Karpas-422 (cell line): Measurements from ENCODE around the gene AKAP9. TPM values are rescaled to one million over a fixed set of nuclear protein-coding genes. Genes with fewer than 3 reads are reported as not detected.
"Not testable (repeated sequence)": the region's sequence is repeated elsewhere in the genome, so short reads cannot be mapped to it uniquely, and the experiment has no call there.

ENCODE experiments used
- DNase-seq: peaks from one replicate; pipeline ENCODE4 v3.0.0-alpha.2; 2015
- H2AFZ ChIP-seq: fragments of 200-600 bp; sonication (generic); 2 replicates; pipeline ENCODE4 v1.6.1; 2014; ENCODE audit warnings: antibody characterized with exemption, low read length, mixed read lengths
- H3K27ac ChIP-seq: fragments of 200-600 bp; sonication (generic); 2 replicates; pipeline ENCODE4 v1.5.1; 2014; ENCODE audit warnings: mild to moderate bottlenecking, low read length, moderate library complexity
- H3K27me3 ChIP-seq: fragments of 200-600 bp; sonication (generic); 2 replicates; pipeline ENCODE4 v1.6.1; 2014; ENCODE audit warnings: low read length, mixed read lengths
- H3K36me3 ChIP-seq: fragments of 200-600 bp; sonication (generic); 2 replicates; pipeline ENCODE4 v1.6.1; 2014; ENCODE audit warnings: low read length, mixed read lengths; ENCODE audit not compliant: insufficient read depth
- H3K4me1 ChIP-seq: fragments of 200-600 bp; sonication (generic); 2 replicates; pipeline ENCODE4 v1.6.1; 2014; ENCODE audit warnings: mild to moderate bottlenecking, low read length, mixed read lengths
- H3K4me2 ChIP-seq: fragments of 200-600 bp; sonication (generic); 2 replicates; pipeline ENCODE4 v1.6.1; 2014; ENCODE audit warnings: low read length, low read depth, mild to moderate bottlenecking; ENCODE audit not compliant: poor library complexity, severe bottlenecking
- H3K4me3 ChIP-seq: fragments of 200-600 bp; sonication (generic); 2 replicates; pipeline ENCODE4 v1.5.1; 2014; ENCODE audit warnings: mild to moderate bottlenecking, antibody characterized with exemption, low read length, mixed read lengths
- H3K79me2 ChIP-seq: fragments of 200-600 bp; sonication (generic); 2 replicates; pipeline ENCODE4 v1.6.1; 2014; ENCODE audit warnings: mild to moderate bottlenecking, low read length, mixed read lengths
- H3K9ac ChIP-seq: fragments of 200-600 bp; sonication (generic); 2 replicates; pipeline ENCODE4 v1.6.0; 2014; ENCODE audit warnings: low read length
- H3K9me2 ChIP-seq: fragments of 200-600 bp; sonication (generic), shearing (Covaris generic); replicated peaks from 2 replicates; pipeline ENCODE4 v1.6.0; 2014; ENCODE audit warnings: mild to moderate bottlenecking, low read length, moderate library complexity; ENCODE audit not compliant: insufficient read depth
- H3K9me3 ChIP-seq: fragments of 300-700, 200-600 bp; sonication (generic); 2 replicates; pipeline ENCODE4 v1.6.1; 2014; ENCODE audit warnings: low read length, mixed read lengths
- H4K20me1 ChIP-seq: fragments of 200-600 bp; sonication (generic); 2 replicates; pipeline ENCODE4 v1.6.1; 2014; ENCODE audit warnings: mild to moderate bottlenecking, antibody characterized with exemption, low read length, low read depth; ENCODE audit not compliant: insufficient read depth
- total RNA-seq: library from RNA; depleted of rRNA; stranded (reverse); fragments of >200 nt; shearing (Covaris generic); gene quantifications from 2 replicates; pipeline ENCODE4 v1.2.3, GENCODE V29; 2014; ENCODE audit warnings: low replicate concordance

The AKAP9 gene
- total RNA-seq, 1 experiment from 2014 or later = 92.9 TPM

DNA sequence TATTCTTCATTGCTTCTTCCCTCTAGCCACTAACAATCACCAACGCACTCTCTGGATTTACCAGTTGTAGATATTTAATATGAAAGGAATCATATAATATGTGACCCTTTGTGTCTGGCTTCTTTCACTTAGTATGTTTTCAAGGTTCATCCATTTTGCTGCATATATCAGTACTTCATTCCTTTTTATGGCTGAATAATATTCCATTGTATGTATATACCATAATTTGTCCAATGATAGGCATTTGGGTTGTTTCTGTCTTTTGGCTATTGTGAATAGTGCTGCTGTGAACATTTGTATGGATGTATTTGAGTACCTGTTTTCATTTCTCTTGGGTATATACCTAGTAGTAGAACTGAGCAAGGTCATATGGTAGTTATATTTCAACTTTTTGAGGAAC is 7.3 kb downstream of the AKAP9 start:
- Histone ChIP-seq H3K4me2 (no peak overlapping the region), H3K4me1 (peaks cover 20% of the 10 kb centered on the region), H3K36me3 (0 out of 2 replicates have a peak, but pooled peaks cover 5% of the 10 kb centered on the region), H3K9ac (no peak overlapping the region), H3K27ac (no peak overlapping the region), H3K4me3 (no peak overlapping the region), H2AFZ (no peak overlapping the region), H4K20me1 (no peaks in the 10 kb centered on the region), H3K27me3 (no peaks in the 10 kb centered on the region), H3K9me2 (no peaks in the 10 kb centered on the region), H3K79me2 (peaks cover 98% of the 10 kb centered on the region), H3K9me3 (peaks cover 6% of the 10 kb centered on the region)
- DNase-seq = no peak

DNA sequence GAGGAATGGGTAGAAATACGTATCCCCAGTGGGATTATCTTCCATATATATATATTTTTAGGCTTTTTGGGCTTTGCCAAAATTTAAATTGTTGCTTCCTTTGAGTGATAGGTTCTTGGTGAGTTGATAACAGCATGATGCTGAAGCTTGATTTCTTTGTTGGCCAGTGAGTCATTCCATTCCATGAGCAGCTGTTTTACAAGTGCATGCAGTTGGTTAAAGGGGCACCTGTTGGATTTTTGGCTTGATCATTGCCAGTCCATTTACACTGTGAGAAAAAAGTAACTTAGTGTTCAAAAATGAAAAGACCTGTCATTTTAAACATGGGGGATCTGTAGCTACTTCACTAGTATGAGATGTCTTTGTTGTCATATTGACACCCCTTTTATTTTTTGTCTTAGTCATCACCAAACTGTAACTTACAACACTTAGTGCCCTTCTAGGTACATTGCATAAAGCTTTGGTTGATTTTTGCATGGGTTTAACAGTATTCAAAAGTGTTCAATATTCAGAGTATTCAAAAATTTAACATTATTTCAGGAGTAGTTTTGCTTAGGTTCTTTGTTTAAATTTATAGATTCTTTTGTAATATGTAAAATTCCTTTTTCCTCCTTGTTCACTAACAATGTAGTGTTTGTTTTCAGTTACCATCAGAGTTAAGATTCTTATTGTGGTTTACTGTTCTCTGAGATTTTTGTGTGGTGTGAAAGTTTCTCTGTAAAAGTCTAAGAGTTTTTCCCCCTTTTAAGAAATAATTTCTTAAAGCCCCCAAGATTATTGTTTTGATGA is 8.8 kb downstream of the AKAP9 start:
- DNase-seq = no peak
- Histone ChIP-seq H4K20me1 (no peaks in the 10 kb centered on the region), H3K4me1 (peaks cover 9% of the 10 kb centered on the region), H3K9ac (no peak overlapping the region), H3K9me2 (no peaks in the 10 kb centered on the region), H2AFZ (no peak overlapping the region), H3K9me3 (peaks cover 6% of the 10 kb centered on the region), H3K4me3 (no peak overlapping the region), H3K4me2 (no peak overlapping the region), H3K36me3 (0 out of 2 replicates have a peak, but pooled peaks cover 5% of the 10 kb centered on the region), H3K27me3 (no peaks in the 10 kb centered on the region), H3K27ac (peak overlapping the region; percentile 19; the same call in 1 of the 2 replicates), H3K79me2 (peaks cover 98% of the 10 kb centered on the region)

GRCh38 chr7:91953618-91954017 is 13.0 kb downstream of the AKAP9 start:
- H3K79me2 ChIP-seq = peaks cover 97% of the 10 kb centered on the region
- no peaks in the 10 kb centered on the region for H3K9me2 ChIP-seq
- H4K20me1 ChIP-seq = no peaks in the 10 kb centered on the region
- H3K4me3 ChIP-seq = no peak overlapping the region
- H3K9ac ChIP-seq = no peak overlapping the region
- H3K27me3 ChIP-seq = no peaks in the 10 kb centered on the region
- H2AFZ ChIP-seq = no peak overlapping the region
- peak; percentile 66 for DNase-seq
- peaks cover 9% of the 10 kb centered on the region for H3K4me1 ChIP-seq
- no peak overlapping the region for H3K27ac ChIP-seq
- no peaks in the 10 kb centered on the region for H3K36me3 ChIP-seq
- no peak overlapping the region for H3K4me2 ChIP-seq
- no peaks in the 10 kb centered on the region for H3K9me3 ChIP-seq

DNA sequence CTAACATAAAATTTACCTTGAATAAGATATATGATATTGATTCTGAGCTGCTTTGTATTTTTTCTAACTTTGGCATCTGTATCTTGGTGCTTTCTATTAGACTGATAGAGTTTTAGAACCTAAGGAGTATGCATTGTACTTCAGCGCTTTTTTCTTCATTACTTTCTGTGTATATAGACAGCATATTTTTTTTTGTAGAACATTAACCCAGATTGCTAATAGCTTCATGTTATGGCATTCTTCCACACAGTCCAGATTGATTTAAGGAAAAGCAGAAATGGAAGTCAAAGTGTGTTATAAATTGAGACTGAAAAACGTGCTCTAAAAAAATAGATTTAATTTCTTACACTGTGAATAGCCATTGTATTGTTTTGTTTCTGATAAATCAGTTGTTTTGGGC is 15.8 kb downstream of the AKAP9 start:
- H3K4me2 ChIP-seq, DNase-seq, H3K27ac ChIP-seq, H3K9ac ChIP-seq, H4K20me1 ChIP-seq, H3K36me3 ChIP-seq, H3K4me1 ChIP-seq, H3K27me3 ChIP-seq, H2AFZ ChIP-seq, H3K9me3 ChIP-seq, H3K9me2 ChIP-seq, H3K4me3 ChIP-seq: not testable (repeated sequence)
- H3K79me2 ChIP-seq = peaks cover 94% of the 10 kb centered on the region

- H3K9me3 ChIP-seq = no peaks in the 10 kb centered on the region
- H3K36me3 ChIP-seq = no peaks in the 10 kb centered on the region
- DNase-seq = no peak
- H2AFZ ChIP-seq = no peak overlapping the region
- no peaks in the 10 kb centered on the region for H4K20me1 ChIP-seq
- H3K27me3 ChIP-seq = no peaks in the 10 kb centered on the region
- H3K4me2 ChIP-seq = no peak overlapping the region
- H3K9ac ChIP-seq = no peak overlapping the region
- H3K9me2 ChIP-seq = no peaks in the 10 kb centered on the region
- H3K4me3 ChIP-seq = no peak overlapping the region
- H3K27ac ChIP-seq = no peak overlapping the region
- H3K4me1 ChIP-seq = no peaks in the 10 kb centered on the region
- peaks cover 92% of the 10 kb centered on the region for H3K79me2 ChIP-seq
These were observed 16.6 kb downstream of the AKAP9 start for GRCh38 chr7:91957232-91957631.

- H3K9ac ChIP-seq = no peak overlapping the region
- peaks cover 90% of the 10 kb centered on the region for H3K79me2 ChIP-seq
- H4K20me1 ChIP-seq = no peaks in the 10 kb centered on the region
- no peak for DNase-seq
- no peaks in the 10 kb centered on the region for H3K36me3 ChIP-seq
- no peaks in the 10 kb centered on the region for H3K27me3 ChIP-seq
- no peaks in the 10 kb centered on the region for H3K9me2 ChIP-seq
- no peak overlapping the region for H3K27ac ChIP-seq
- H3K4me3 ChIP-seq = no peak overlapping the region
- H3K9me3 ChIP-seq = no peaks in the 10 kb centered on the region
- no peak overlapping the region for H3K4me2 ChIP-seq
- no peak overlapping the region for H2AFZ ChIP-seq
- H3K4me1 ChIP-seq = no peaks in the 10 kb centered on the region
These were observed 17.2 kb downstream of the AKAP9 start for GRCh38 chr7:91957823-91958222.

- H3K4me2 ChIP-seq = no peak overlapping the region
- H3K4me1 ChIP-seq = no peaks in the 10 kb centered on the region
- H3K9me2 ChIP-seq = no peaks in the 10 kb centered on the region
- H3K9me3 ChIP-seq = no peaks in the 10 kb centered on the region
- no peak overlapping the region for H3K9ac ChIP-seq
- no peaks in the 10 kb centered on the region for H3K27me3 ChIP-seq
- DNase-seq = no peak
- no peak overlapping the region for H3K4me3 ChIP-seq
- no peaks in the 10 kb centered on the region for H4K20me1 ChIP-seq
- H2AFZ ChIP-seq = no peak overlapping the region
- no peak overlapping the region for H3K27ac ChIP-seq
- peaks cover 85% of the 10 kb centered on the region for H3K79me2 ChIP-seq
- H3K36me3 ChIP-seq = no peaks in the 10 kb centered on the region
These were observed 18.4 kb downstream of the AKAP9 start for GRCh38 chr7:91959023-91959422.

GRCh38 chr7:91961816-91962215 is 21.2 kb downstream of the AKAP9 start:
- H3K9me3 ChIP-seq = no peaks in the 10 kb centered on the region
- no peaks in the 10 kb centered on the region; the same call in 1 of the 2 replicates for H3K4me1 ChIP-seq
- H3K79me2 ChIP-seq = peaks cover 82% of the 10 kb centered on the region
- H3K4me2 ChIP-seq = no peak overlapping the region
- no peaks in the 10 kb centered on the region for H3K27me3 ChIP-seq
- DNase-seq = no peak
- no peak overlapping the region for H3K4me3 ChIP-seq
- no peaks in the 10 kb centered on the region for H3K9me2 ChIP-seq
- H4K20me1 ChIP-seq = no peaks in the 10 kb centered on the region
- no peak overlapping the region for H3K27ac ChIP-seq
- H3K9ac ChIP-seq = no peak overlapping the region
- no peak overlapping the region for H2AFZ ChIP-seq
- H3K36me3 ChIP-seq = no peaks in the 10 kb centered on the region
